Kidney glomerular epithelial cell (primary cell): Measurements from ENCODE around the gene LARP4B.

Experiments
- DNase-seq: peaks from one replicate; lab custom pipeline; 2025; lab: John Stamatoyannopoulos, UW

LARP4B gene

GRCh38 chr10:866577-866941, 64.9 kb downstream of the LARP4B start:
- DNase-seq: no peak

GRCh38 chr10:865924-866576, 65.5 kb downstream of the LARP4B start:
- DNase-seq: no peak

GRCh38 chr10:865257-865656, 66.2 kb downstream of the LARP4B start:
- DNase-seq: no peak

- no peak for DNase-seq
These were observed 71.0 kb downstream of the LARP4B start for GRCh38 chr10:860519-860918.

- DNase-seq: no peak
These were observed 74.9 kb downstream of the LARP4B start for GRCh38 chr10:856416-857157.

GRCh38 chr10:855671-856070, 75.8 kb downstream of the LARP4B start:
- no peak for DNase-seq

- no peak for DNase-seq
These were observed 76.4 kb downstream of the LARP4B start for GRCh38 chr10:855079-855478.

GRCh38 chr10:853017-853416, 78.5 kb downstream of the LARP4B start:
- DNase-seq: no peak

- no peak for DNase-seq
These were observed 79.1 kb downstream of the LARP4B start for GRCh38 chr10:852386-852785.

- DNase-seq: no peak
These were observed 79.6 kb downstream of the LARP4B start for GRCh38 chr10:851901-852300.

GRCh38 chr10:850093-850492, 81.4 kb downstream of the LARP4B start:
- DNase-seq: no peak

GRCh38 chr10:847868-848267, 83.6 kb downstream of the LARP4B start:
- DNase-seq: no peak

GRCh38 chr10:846126-846685, 85.3 kb downstream of the LARP4B start:
- no peak for DNase-seq

- no peak for DNase-seq
These were observed 86.0 kb downstream of the LARP4B start for GRCh38 chr10:845526-845925.

- DNase-seq: peak; percentile 24
These were observed 87.0 kb downstream of the LARP4B start for GRCh38 chr10:844552-844951.

- DNase-seq: peak; percentile 63
These were observed 87.8 kb downstream of the LARP4B start for GRCh38 chr10:843703-844102.

- DNase-seq: no peak
These were observed 88.7 kb downstream of the LARP4B start for GRCh38 chr10:842795-843194.

- DNase-seq: no peak
These were observed 90.0 kb downstream of the LARP4B start for GRCh38 chr10:841535-841934.

GRCh38 chr10:839550-840205, 91.8 kb downstream of the LARP4B start:
- DNase-seq: no peak

- no peak for DNase-seq
These were observed 94.7 kb downstream of the LARP4B start for GRCh38 chr10:836782-837181.

GRCh38 chr10:834493-834892, 97.0 kb downstream of the LARP4B start:
- DNase-seq: no peak

GRCh38 chr10:829241-829640, 102.3 kb downstream of the LARP4B start:
- no peak for DNase-seq

- no peak for DNase-seq
These were observed 103.3 kb downstream of the LARP4B start for GRCh38 chr10:828191-828590.
